HG03565 (cell line): ENCODE data around the gene CREB5.

Source experiments
- ATAC-seq: cut with Tn5 transposase; IDR thresholded peaks from one replicate; pipeline ENCODE4 v1.9.1; 2021; ENCODE audit warnings: mild to moderate bottlenecking, moderate library complexity; ENCODE audit not compliant: unreplicated experiment

CREB5 gene

DNA sequence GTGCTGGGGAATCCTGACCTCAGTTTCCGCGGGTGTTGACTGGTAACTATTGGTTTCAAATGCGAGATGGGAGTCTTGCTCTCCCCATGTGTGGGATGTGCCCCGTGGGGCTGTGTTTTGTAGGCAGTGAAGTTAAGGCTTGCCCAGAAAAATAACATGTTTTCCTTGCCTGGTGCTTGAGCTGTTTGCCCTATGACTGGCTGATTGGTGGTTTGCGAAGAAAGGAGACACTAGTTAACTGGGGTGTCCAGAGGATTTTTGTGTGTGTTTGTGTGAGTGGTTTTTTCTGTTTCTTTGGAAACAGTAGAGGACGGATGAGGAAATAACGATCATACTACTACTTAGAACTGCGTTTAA is 61.9 kb downstream of the CREB5 start:
- no peak for ATAC-seq

DNA sequence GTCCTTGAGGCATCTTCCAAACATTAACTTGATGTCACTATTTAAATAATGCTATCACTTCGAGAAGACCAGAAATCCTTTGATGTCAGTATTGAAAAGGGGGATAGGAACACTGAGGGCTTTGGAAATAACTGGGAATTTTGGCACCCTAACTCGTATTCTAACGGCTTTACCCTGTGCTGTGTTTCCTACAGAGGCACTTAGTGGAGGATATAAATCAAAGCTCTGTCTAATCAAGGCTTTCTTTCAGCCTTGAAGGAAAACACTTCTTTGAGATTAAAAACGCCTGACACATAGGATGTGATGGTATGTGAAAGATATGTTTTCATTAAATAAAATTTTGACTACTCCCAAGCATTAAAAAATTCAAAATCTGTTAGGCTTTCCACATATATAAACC is 62.3 kb downstream of the CREB5 start:
- no peak for ATAC-seq

DNA sequence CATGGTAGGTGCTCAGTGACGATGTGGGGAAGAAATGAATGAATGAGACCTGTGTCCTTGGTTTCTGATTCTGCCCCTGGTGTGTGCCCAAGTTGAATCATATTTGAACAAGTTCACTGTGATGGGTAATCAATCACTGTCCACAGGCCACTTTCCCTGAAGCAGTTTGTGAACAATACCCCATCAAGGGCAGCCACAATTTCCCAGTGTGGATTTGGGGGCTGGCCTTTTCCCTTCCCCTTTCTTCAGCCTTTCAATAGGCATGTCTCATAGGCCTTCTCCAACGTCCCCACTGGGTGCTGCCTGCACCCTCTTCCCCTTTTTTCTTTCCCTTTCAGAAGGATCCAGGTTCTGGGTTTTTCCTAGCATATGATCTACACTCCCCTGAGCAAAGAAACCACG is 64.7 kb downstream of the CREB5 start:
- no peak for ATAC-seq

DNA sequence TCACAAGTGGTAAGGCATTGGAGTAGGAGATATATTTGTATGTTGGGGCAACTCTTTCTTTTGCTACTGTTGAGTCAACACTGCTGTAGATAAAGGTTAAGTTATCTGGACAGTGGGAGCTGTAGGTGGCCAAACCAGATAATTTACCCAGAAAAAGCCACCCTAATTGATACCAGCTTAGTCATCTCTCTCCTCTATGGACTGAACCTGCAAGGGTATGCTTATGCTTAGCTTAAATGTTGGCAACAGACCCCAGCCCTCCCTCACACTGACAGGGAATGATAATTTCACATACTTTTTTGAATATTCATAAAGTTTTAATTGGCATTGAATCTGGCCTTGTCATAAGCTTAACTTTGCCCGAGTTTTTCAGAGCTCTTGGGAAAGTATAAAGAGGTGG is 66.3 kb downstream of the CREB5 start:
- no peak for ATAC-seq

DNA sequence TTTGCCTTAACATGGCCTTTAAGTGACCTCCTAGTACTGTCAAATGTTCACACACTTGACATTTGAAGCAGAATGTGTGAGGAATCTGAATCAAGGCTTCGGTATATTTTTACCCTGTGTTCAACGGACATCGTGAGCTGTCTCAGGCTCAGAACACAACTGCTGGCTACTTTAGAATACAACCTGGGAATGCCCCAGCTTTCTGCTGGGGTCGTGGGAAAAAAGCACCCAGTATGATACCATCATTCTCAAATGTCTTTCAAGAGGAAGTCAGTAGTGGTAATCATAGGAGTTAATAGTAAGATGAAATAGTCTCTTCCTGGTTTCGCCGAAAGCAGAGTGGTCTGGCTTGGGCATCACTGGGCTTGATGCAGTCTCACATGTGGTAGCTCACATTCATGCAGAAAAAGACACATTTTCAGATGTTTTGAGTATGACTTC is 67.2 kb downstream of the CREB5 start:
- peak; percentile 71 for ATAC-seq

DNA sequence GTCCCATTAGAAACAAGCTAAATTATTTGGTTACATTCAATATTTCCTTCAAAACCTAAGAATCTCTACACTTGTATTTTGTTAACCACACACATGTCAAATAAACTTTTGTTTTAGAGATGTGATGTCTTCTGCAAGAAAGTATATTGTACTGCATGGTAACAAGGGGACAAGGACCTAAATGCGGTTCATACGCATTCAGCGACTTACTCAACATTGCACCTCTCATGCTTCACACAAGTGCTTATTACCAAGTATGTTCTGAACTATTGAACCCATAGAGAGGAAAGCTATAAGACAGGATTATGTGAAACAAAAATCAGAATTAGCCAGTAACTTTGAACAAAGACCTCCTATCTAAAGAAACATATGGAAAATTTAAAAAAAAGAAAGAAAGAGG is 68.3 kb downstream of the CREB5 start:
- no peak for ATAC-seq

DNA sequence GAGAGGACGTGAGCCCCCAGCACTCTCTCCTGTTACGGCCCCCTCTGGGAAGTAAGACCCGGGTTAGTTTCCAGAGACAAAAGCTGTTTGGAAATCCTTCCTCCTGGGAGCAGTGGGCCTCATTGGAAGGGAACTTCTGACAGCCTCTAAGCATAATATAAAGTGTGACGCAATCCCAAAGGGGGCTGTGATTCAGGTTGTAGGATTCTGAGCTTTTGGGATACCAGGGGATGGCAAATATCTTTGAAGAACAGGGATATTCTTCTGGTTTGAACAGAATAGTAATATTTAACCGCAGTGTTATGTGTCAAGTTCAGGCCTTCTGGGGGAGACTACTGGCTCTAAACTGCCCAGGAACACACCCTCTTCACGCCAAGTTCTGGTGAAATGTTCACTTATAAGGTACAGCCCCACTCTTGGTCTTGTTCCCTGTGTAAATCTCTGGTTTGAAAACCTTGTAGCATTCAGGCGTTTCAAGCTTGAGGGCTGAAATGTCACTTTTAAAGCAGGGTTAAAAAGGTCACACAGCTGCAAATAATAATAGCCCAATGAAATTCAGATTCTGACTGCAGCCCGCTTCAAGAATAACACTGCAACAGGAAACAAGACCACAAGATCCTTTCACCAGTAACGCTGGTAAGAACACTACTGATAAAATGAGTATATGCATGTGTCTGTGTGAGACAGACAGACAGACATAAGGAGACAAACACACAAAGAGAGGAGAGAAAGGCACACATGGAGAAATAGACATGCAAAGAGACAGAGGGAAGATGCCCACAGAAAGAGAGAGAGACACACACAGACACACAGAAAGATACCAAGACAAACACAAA is 69.0 kb downstream of the CREB5 start:
- ATAC-seq: peak; percentile 47

DNA sequence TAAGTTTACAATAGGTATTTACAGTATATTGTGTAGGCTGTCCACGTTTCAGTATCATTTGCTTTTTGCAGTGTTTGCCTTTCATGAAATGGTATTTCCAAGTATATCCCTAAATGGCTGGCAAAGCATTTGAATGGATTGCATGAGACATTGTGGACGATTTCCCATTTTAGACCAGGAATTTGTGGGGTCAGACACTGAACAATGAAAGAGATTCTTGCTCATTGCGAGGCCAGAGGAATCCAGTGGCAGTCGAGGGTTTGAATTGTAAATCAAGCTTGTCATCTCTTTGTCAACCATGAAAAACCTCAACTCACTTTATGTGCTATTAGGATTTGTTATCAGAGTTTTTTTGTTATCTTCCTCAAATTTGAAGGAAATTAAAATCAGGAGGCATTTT is 70.8 kb downstream of the CREB5 start:
- no peak for ATAC-seq

DNA sequence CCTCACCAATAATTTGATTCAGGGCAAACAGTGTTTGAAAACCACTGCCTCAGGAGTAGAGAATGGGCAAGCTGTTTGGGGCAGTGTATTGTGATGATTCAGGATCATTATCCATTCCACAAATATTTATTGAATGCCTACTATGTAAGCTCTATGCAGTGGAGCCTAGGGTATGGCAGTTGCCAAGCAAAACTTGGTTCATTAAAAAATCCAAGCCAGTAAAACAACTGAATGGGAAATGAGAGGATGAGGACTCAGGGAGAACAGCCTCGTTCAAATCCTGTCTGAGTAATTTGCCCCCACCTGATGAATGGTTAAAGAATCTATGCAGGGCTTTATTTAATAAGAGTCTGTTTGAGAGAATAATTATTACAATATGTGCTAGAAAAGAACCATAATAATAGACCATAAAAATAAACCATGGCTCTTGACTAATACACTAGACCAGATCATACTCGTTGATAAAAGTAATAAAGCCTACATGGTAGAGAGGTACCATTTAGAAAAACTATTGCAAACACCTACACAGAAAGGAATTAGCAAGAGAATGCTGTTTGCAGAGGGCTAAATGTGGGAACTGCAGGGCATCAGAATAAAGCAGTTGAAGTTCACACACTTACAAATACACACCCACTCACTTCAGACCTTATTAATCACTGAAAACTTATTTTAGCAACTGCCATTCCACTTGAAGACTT is 71.7 kb downstream of the CREB5 start:
- no peak for ATAC-seq

DNA sequence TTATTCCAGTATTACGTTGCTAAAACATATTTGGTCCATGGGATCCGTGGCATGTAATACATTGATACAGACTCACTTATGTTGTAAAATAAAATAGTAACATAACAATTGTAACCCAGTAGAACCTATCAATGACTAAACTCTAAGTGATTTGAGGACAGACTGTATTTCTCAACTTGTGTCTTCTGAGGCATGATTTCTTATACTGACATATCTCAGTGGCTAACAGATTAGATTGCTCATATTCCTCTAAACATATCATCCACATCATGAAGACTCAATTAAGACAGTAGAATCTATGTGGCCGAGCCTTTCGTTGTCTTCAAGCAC is 72.3 kb downstream of the CREB5 start:
- no peak for ATAC-seq

DNA sequence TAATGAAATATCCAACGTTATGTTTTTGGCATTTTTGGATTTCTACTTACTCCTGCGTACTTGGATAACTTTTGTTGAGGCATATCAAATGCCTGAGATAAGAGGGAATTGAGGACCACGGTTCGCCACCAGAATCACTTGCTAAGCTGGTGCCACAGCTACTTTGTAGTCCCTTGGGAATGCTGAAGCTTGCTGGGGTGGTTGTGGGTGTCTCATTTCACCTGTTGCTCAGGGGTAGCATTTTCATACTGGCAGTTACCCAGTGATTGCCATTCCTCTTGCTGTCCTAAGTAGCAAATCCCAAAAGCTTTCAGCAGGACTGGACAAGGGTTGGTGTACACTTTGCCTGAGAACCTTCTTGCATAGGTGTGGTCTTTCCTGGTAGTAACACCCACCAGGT is 75.2 kb downstream of the CREB5 start:
- ATAC-seq: no peak

DNA sequence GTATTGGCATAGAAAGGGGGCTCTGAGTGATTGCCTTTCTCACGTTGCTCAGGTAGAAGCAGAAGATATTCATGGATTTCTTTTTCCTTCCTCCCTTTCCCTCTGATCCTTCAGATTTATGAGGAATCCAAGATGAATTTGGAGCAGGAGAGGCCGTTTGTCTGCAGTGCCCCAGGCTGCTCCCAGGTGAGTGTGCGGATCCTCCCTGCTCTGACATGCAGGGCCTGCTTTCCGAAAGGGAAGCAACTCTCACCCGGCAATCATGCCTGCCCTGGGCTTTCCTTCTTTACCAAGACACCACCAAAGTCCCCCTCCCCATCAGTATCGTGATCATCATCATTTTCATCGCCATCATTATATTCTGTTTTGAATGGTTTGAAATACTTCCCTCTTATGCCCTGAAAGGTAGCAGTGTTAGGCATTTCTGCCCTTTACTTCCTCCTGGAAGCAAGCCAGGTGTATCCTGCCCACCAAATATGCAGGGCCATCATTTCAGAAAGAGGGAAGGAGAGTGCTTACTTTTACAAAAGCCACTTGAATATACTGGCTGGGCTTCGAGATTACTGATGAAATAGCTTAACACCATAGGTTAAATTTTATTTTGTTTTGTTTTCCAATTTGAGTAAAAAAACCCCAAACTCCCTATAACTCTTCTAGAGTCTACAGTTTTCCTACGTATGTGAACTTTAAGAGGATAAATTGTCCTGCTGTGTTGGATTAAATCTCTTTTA is 75.9 kb downstream of the CREB5 start:
- no peak for ATAC-seq

DNA sequence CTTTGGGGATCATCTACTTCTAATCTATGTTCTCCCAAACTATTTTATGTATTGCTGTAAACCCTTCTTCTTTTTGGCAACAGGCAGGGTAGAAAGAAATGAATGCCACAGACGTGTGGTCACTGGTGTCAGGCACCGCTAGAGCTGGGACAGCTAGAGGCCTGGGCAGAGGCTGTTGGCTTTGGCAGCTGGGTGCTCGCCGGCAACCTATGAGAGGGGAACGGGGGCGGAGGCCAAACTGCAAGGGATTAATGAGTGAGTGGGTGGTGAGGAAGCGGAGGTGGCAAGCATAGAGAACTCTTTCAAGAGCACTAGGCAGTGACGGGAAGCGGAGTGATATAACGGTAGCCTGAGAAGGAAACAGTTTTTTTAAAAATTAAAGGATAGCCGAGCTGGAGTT is 78.5 kb downstream of the CREB5 start:
- ATAC-seq: no peak

DNA sequence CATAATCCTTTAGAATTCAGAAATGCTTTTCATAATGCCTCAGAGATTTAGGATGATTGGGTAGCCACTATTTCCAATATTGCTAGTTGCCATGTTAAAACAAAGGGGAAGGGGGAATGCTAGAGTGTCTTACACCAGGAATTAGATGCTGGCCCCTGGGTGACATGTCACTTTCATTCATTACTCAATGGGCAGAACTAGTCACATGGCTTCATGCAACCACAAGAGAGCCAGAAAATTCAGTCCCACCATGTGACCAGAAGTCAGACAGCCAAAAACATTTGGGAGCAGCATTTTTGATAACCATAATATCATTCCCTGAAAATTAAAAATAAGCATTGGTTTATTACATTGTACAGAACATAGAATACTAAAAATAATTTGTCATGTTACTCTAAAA is 81.2 kb downstream of the CREB5 start:
- ATAC-seq: no peak

DNA sequence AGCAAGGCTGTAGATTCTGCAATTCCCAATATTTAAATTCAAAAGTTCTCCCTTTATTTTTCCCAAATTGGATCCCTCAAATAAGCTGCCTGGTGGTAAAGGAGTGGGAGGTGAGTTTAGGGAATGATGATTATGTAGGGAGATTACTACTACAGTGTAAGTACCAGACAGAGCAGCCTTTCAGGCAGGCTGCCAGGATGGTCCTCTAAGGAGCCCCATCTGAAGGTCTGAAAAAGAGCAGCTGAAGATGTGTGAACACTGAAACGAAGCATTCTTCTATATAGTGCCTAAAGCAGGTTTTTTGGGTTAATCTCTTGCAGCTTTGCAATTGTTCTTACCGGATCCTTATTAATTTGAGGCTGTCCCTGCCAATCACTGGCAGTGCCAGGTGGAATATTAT is 84.7 kb downstream of the CREB5 start:
- ATAC-seq: no peak

DNA sequence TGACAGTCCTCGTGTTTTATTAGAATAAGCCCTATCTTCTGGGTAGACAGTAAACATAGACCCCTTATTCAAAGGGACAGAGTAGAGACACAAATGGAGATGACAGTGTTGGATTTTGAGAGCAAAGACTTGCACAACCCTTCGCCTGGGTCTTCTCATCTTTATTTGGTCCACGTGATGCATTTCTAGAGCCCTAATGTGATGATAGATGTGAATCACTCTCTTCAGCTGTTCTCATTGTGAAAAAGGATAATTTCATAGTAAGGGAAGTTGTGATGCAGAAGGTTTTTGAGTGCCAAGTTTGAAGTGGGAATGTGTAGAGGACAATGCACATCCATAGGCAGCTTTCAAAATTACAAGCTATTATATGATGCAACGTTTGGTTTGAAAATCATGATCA is 86.3 kb downstream of the CREB5 start:
- ATAC-seq: no peak

DNA sequence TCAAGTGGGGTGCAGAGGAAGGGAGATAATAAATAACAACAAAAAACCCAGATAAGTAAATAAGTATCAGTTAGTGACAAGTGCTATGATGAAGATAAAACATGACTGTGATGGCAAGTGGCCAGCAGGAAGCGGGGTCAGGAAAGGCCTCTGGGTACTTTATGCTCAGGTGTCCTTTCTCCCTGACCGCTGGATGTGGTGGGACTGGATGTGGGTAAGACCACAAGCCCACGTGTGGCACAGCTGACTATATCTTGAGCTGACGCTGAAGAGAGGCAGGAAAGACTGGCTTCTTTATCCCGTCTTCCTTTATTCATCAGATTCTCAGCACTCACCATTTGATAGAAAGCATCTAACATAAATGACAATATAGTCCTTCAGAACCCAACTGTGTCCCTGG is 87.8 kb downstream of the CREB5 start:
- no peak for ATAC-seq

DNA sequence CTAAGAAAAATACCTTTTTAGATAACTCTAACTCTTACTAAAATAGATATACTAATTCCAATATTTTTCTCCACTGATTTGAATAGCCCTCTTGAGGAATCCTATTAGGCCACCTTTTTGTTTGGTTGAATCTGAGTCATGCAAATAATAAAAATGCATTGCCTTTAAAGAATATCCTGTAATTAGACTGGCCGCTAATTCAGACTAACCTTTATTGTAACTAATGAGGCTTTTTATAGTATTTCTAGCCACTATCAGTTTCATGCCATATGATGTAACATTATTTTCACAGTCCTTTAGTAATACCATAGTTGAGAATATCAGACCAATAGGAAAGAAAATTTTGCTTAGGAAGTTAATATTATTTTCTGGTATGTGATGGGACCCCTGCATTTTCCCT is 90.1 kb downstream of the CREB5 start:
- ATAC-seq: no peak

DNA sequence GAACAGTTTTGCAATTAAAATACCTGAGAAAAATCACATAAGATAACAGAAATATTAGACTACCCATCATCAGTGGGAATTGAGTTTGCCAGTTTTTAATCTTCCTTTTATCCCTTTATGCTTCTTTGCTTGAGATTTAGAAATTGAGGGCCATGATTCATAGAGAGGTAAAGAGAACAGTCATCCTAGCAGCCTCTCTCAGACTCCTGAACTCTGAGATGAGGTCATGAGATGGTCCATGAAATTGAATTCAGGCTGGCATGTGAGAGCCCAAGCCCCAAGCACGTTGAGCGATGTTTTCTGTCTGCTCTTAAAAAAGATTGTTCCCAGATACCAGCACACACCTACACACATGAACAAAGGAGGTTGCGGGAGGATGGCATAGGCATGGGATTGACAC is 91.1 kb downstream of the CREB5 start:
- no peak for ATAC-seq

DNA sequence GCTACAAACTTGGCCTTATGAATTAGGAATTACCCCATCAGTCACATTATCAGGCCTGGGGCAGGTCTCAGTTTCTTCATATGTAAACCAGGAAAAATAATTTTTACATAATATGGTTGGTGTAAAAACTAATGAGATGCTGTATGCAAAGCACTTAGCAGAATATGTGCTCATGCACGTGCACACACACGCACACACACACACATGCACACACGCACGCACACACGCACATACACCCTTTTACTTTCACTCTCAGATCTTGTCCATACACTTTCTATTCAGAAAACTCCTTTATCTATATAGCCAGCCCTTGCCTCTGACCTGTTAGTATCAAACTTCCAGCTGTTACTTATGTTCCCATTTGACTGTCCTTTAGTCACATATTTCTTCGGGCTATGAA is 92.7 kb downstream of the CREB5 start:
- no peak for ATAC-seq

DNA sequence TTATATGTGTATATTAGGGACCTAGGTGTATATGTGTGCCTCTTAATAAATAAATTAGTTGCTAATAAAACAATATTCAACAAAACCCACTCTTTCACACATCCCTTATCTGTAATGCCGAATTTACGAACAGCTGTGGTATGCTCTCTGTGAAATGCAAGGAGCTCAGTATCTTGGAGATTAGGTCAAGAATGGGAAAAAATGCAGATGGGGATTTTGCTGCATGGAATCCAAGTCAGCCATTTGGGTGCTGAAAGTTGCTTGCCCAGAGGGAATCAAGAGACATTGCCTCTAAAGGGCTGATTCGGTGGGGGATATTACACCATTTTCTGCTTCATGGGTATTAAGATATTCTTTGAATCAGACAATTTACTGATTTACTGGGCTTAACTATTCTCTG is 93.5 kb downstream of the CREB5 start:
- ATAC-seq: no peak
